ENCODE measurements around the gene SLC37A3. TPM values are rescaled to one million over a fixed set of nuclear protein-coding genes. Genes with fewer than 3 reads are reported as not detected.
A peak's percentile ranks its signal among the peaks of the same experiment; 100 is the strongest.

SLC37A3 gene
- total RNA-seq, 4 donors from 2014 or later, result 39.5 to 69.9 (median 51.7) TPM

- Histone ChIP-seq H3K27ac (no peak overlapping the region), H3K36me3 (no peaks in the 10 kb centered on the region), H3K9me3 (no peaks in the 10 kb centered on the region), H3K4me3 (no peak overlapping the region), H3K4me1 (no peaks in the 10 kb centered on the region), H3K27me3 (no peaks in the 10 kb centered on the region)
- TF ChIP-seq EP300 (IDR thresholded peaks at IDR 0.05) (no peak), POLR2A (IDR thresholded peaks at IDR 0.05) (no peak), CTCF (IDR thresholded peaks at IDR 0.05) (no peak)
- WGBS, 2 donors, result 62 to 63% methylated on average over 6 of the region's 6 CpGs
- no peak for DNase-seq (ENCODE audit: low spot score in 2 of 2)
Measured at GRCh38 chr7:140285938-140286337, 112.4 kb downstream of the SLC37A3 start.

- Histone ChIP-seq H3K27me3 (no peaks in the 10 kb centered on the region), H3K9me3 (no peaks in the 10 kb centered on the region), H3K36me3 (no peaks in the 10 kb centered on the region), H3K4me3 (no peak overlapping the region), H3K27ac (no peak overlapping the region), H3K4me1 (no peaks in the 10 kb centered on the region)
- TF ChIP-seq CTCF (IDR thresholded peaks at IDR 0.05), result no peak
- TF ChIP-seq EP300 (IDR thresholded peaks at IDR 0.05), result no peak
- TF ChIP-seq POLR2A (IDR thresholded peaks at IDR 0.05), result no peak
- DNase-seq (ENCODE audit: low spot score in 2 of 2), result no peak
- 100% methylated on average over 1 of the region's 1 CpG for WGBS, 2 donors
Measured at GRCh38 chr7:140284062-140284461, 114.3 kb downstream of the SLC37A3 start.

Small RNA genes within 50 kb of the gene (small RNA-seq; reads per million reads assigned to genes)
- gene RNA5SP247 (not detected), gene RNA5SP248 (38.2 reads per million, percentile 94 among the genes with 10 or more reads in this experiment)

Other genes starting within 250 kb of the SLC37A3 start
- gene KDM7A, start 221.5 kb downstream of the SLC37A3 start, total RNA-seq, result 10 to 100 TPM; 15.3 to 34.5 (median 23.2) TPM
- not detected for gene RAB19, start 5.5 kb upstream of the SLC37A3 start, total RNA-seq
- gene MKRN1, start 81.0 kb upstream of the SLC37A3 start, total RNA-seq, result 10 to 100 TPM; 45.9 to 75.7 (median 60.0) TPM
- 10 to 100 TPM; 18.3 to 28.0 (median 24.2) TPM for gene DENND2A, start 242.3 kb upstream of the SLC37A3 start, total RNA-seq